GM08714 (cell line): ENCODE measurements around the gene SPOP.

Experiments used
- H3K4me3 ChIP-seq: fragments of 200-500 bp; sonication (Bioruptor generic); 2 replicates; pipeline ENCODE4 v1.5.1; 2014; ENCODE audit warnings: mild to moderate bottlenecking, low read length, inconsistent platforms
- ZNF274 ChIP-seq: IDR thresholded peaks from 2 replicates; pipeline ENCODE4 v1.6.1; 2012; ENCODE audit warnings: mild to moderate bottlenecking, low read depth, low read length

Gene SPOP

GRCh38 chr17:49583889-49584288 lies 94.0 kb downstream of the SPOP start:
- no peak for TF ChIP-seq ZNF274
- no peak overlapping the region for H3K4me3 ChIP-seq

- TF ChIP-seq ZNF274: no peak
Measured at GRCh38 chr17:49583226-49583625, 94.7 kb downstream of the SPOP start.

GRCh38 chr17:49582789-49583188 lies 95.1 kb downstream of the SPOP start:
- H3K4me3 ChIP-seq: no peak overlapping the region
- TF ChIP-seq ZNF274: no peak

More at GRCh38 chr17:49583226-49583625, 94.7 kb downstream of the SPOP start:
- H3K4me3 ChIP-seq: no peak overlapping the region

- no peak for TF ChIP-seq ZNF274
- no peak overlapping the region for H3K4me3 ChIP-seq
Measured at GRCh38 chr17:49582055-49582722, 95.7 kb downstream of the SPOP start.

- TF ChIP-seq ZNF274: no peak
Measured at GRCh38 chr17:49581648-49581998, 96.3 kb downstream of the SPOP start.

GRCh38 chr17:49580981-49581647 lies 96.8 kb downstream of the SPOP start:
- no peak overlapping the region for H3K4me3 ChIP-seq
- no peak for TF ChIP-seq ZNF274

More at GRCh38 chr17:49581648-49581998, 96.3 kb downstream of the SPOP start:
- H3K4me3 ChIP-seq: no peak overlapping the region

GRCh38 chr17:49580055-49580721 lies 97.7 kb downstream of the SPOP start:
- TF ChIP-seq ZNF274: no peak
- H3K4me3 ChIP-seq: no peak overlapping the region

GRCh38 chr17:49579522-49579921 lies 98.4 kb downstream of the SPOP start:
- H3K4me3 ChIP-seq: no peak overlapping the region

GRCh38 chr17:49578952-49579500 lies 98.9 kb downstream of the SPOP start:
- no peak overlapping the region for H3K4me3 ChIP-seq
- TF ChIP-seq ZNF274: no peak

More at GRCh38 chr17:49579522-49579921, 98.4 kb downstream of the SPOP start:
- no peak for TF ChIP-seq ZNF274

GRCh38 chr17:49578414-49578813 lies 99.5 kb downstream of the SPOP start:
- no peak overlapping the region for H3K4me3 ChIP-seq
- TF ChIP-seq ZNF274: no peak

GRCh38 chr17:49577963-49578362 lies 99.9 kb downstream of the SPOP start:
- no peak overlapping the region for H3K4me3 ChIP-seq
- no peak for TF ChIP-seq ZNF274

- no peak for TF ChIP-seq ZNF274
- no peak overlapping the region for H3K4me3 ChIP-seq
Measured at GRCh38 chr17:49577650-49577934, 100.3 kb downstream of the SPOP start.

GRCh38 chr17:49576917-49577649 lies 100.8 kb downstream of the SPOP start:
- H3K4me3 ChIP-seq: peak overlapping the region; percentile 3; the same call in 1 of the 2 replicates
- TF ChIP-seq ZNF274: no peak

- no peak for TF ChIP-seq ZNF274
- H3K4me3 ChIP-seq: peak overlapping the region; percentile 52
Measured at GRCh38 chr17:49576088-49576916, 101.6 kb downstream of the SPOP start.
